Measurements from ENCODE around the gene FAAP24. TPM values are rescaled to one million over a fixed set of nuclear protein-coding genes. Genes with fewer than 3 reads are reported as not detected.
"Not testable (repeated sequence)": the region's sequence is repeated elsewhere in the genome, so short reads cannot be mapped to it uniquely, and the experiment has no call there.

The FAAP24 gene
- total RNA-seq, 4 donors from 2014 or later: 0.48 to 0.55 TPM; not detected in 2

GRCh38 chr19:32997716-32998355, 25.8 kb downstream of the FAAP24 start:
- H3K4me1 ChIP-seq: no peaks in the 10 kb centered on the region
- H3K36me3 ChIP-seq: peaks cover 0 to 5% (median 0%) of the 10 kb centered on the region in 4 donors
- in situ Hi-C loops (cut with MboI; ENCODE audit: low pct_ligation_motif_present in 1 of 4, low pct_unique_long_range_greater_than_20kb in 1 of 4, low sequenced_read_pairs in 3 of 4): loop anchor here in 3 of 4 donors (25.0 kb wide), 2 partner anchors 89 to 114 kb away; partner anchors contain the start of gene GPATCH1 (in 1 of the 3)
- no peak overlapping the region for H3K4me3 ChIP-seq
- WGBS, 2 donors (ENCODE audit: low coverage in 1 of 2): 89% methylated on average over 14 of the region's 14 CpGs; no CpG with 5 or more reads in 1 of the 2 donors
- H3K9me3 ChIP-seq: no peaks in the 10 kb centered on the region
- TF ChIP-seq CTCF (IDR thresholded peaks at IDR 0.05) (no peak), POLR2AphosphoS5 (IDR thresholded peaks at IDR 0.05) (no peak), POLR2A (IDR thresholded peaks at IDR 0.05) (no peak), EP300 (IDR thresholded peaks at IDR 0.05; ENCODE audit: low read depth) (no peak)
- no peaks in the 10 kb centered on the region for H3K27me3 ChIP-seq
- H3K27ac ChIP-seq: no peak overlapping the region
- no peak for DNase-seq
- intact Hi-C loops (cut with DNase I; ENCODE audit: low total_unique reads): no loop called here

DNA sequence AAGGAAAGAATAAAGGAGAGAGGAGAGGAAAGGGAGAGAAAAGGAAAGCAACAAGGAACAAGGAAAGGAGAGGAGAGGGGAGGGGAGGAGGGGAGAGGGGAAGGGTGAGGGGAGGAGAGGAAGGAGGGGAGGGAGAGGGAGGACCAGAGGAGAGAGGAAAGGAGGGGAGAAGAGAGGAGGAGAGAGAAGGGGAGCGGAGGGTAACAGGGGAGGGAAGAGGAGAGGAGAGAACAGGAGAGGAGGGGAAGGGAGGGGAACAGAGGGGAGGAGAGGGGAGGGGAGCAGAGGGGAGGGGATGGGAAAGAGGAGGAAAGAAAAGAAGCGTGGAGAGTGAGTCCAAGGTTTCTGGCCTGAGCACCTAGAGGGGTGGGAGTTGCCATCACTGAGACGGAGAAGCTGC, 26.7 kb downstream of the FAAP24 start:
- DNase-seq: no peak
- H3K27ac ChIP-seq: no peak overlapping the region
- WGBS, 2 donors (ENCODE audit: low coverage in 1 of 2): 86 to 100% methylated on average over 1 to 3 of the region's 3 CpGs
- H3K27me3 ChIP-seq: no peaks in the 10 kb centered on the region
- H3K36me3 ChIP-seq: peaks cover 0 to 5% (median 0%) of the 10 kb centered on the region in 4 donors
- intact Hi-C loops (cut with DNase I; ENCODE audit: low total_unique reads): no loop called here
- no peaks in the 10 kb centered on the region for H3K4me1 ChIP-seq
- H3K4me3 ChIP-seq: no peak overlapping the region
- no peaks in the 10 kb centered on the region for H3K9me3 ChIP-seq
- in situ Hi-C loops (cut with MboI; ENCODE audit: low pct_ligation_motif_present in 1 of 4, low pct_unique_long_range_greater_than_20kb in 1 of 4, low sequenced_read_pairs in 3 of 4): loop anchor here in 3 of 4 donors (25.0 kb wide), 2 partner anchors 89 to 114 kb away; partner anchors contain the start of gene GPATCH1 (in 1 of the 3)
- TF ChIP-seq POLR2A (IDR thresholded peaks at IDR 0.05) (no peak), EP300 (IDR thresholded peaks at IDR 0.05; ENCODE audit: low read depth) (no peak), CTCF (IDR thresholded peaks at IDR 0.05) (no peak), POLR2AphosphoS5 (IDR thresholded peaks at IDR 0.05) (no peak)

GRCh38 chr19:33000510-33000909, 28.5 kb downstream of the FAAP24 start:
- intact Hi-C loops (cut with DNase I; ENCODE audit: low total_unique reads): no loop called here
- TF ChIP-seq POLR2AphosphoS5 (IDR thresholded peaks at IDR 0.05) (no peak), EP300 (IDR thresholded peaks at IDR 0.05; ENCODE audit: low read depth) (no peak), POLR2A (IDR thresholded peaks at IDR 0.05) (no peak), CTCF (IDR thresholded peaks at IDR 0.05) (no peak)
- Histone ChIP-seq H3K9me3 (no peaks in the 10 kb centered on the region), H3K27me3 (no peaks in the 10 kb centered on the region), H3K4me3 (no peak overlapping the region), H3K27ac (no peak overlapping the region), H3K36me3 (peaks cover 0 to 12% (median 0%) of the 10 kb centered on the region in 4 donors), H3K4me1 (no peaks in the 10 kb centered on the region)
- WGBS, 2 donors (ENCODE audit: low coverage in 1 of 2): 76 to 81% methylated on average over 2 to 8 of the region's 8 CpGs
- DNase-seq: no peak
- in situ Hi-C loops (cut with MboI; ENCODE audit: low pct_ligation_motif_present in 1 of 4, low pct_unique_long_range_greater_than_20kb in 1 of 4, low sequenced_read_pairs in 3 of 4): no loop called here

GRCh38 chr19:33000910-33001309, 28.9 kb downstream of the FAAP24 start:
- Histone ChIP-seq H3K4me3 (no peak overlapping the region), H3K36me3 (peaks cover 0 to 12% (median 0%) of the 10 kb centered on the region in 4 donors), H3K4me1 (no peaks in the 10 kb centered on the region), H3K27ac (no peak overlapping the region), H3K27me3 (no peaks in the 10 kb centered on the region), H3K9me3 (no peaks in the 10 kb centered on the region)
- no peak for DNase-seq
- TF ChIP-seq POLR2AphosphoS5 (IDR thresholded peaks at IDR 0.05): no peak
- TF ChIP-seq EP300 (IDR thresholded peaks at IDR 0.05; ENCODE audit: low read depth): no peak
- no peak for TF ChIP-seq POLR2A (IDR thresholded peaks at IDR 0.05)
- WGBS, 2 donors (ENCODE audit: low coverage in 1 of 2): 92 to 95% methylated on average over 4 of the region's 4 CpGs
- in situ Hi-C loops (cut with MboI; ENCODE audit: low pct_ligation_motif_present in 1 of 4, low pct_unique_long_range_greater_than_20kb in 1 of 4, low sequenced_read_pairs in 3 of 4) (no loop called here), intact Hi-C loops (cut with DNase I; ENCODE audit: low total_unique reads) (no loop called here)

- DNase-seq; H3K9me3 ChIP-seq; intact Hi-C loops (cut with DNase I; ENCODE audit: low total_unique reads); H3K4me3 ChIP-seq; H3K27ac ChIP-seq; H3K4me1 ChIP-seq; H3K27me3 ChIP-seq; in situ Hi-C loops (cut with MboI; ENCODE audit: low pct_ligation_motif_present in 1 of 4, low pct_unique_long_range_greater_than_20kb in 1 of 4, low sequenced_read_pairs in 3 of 4): not testable (repeated sequence)
- peaks cover 0 to 12% (median 0%) of the 10 kb centered on the region in 4 donors for H3K36me3 ChIP-seq
- 92% methylated on average over 13 of the region's 15 CpGs; no CpG with 5 or more reads in 1 of the 2 donors for WGBS, 2 donors (ENCODE audit: low coverage in 1 of 2)
Observed at GRCh38 chr19:33002126-33002865, 30.3 kb downstream of the FAAP24 start.

GRCh38 chr19:33003424-33004024, 31.5 kb downstream of the FAAP24 start:
- H3K36me3 ChIP-seq; H3K4me1 ChIP-seq; DNase-seq; H3K27me3 ChIP-seq; H3K27ac ChIP-seq; intact Hi-C loops (cut with DNase I; ENCODE audit: low total_unique reads); H3K9me3 ChIP-seq; H3K4me3 ChIP-seq; in situ Hi-C loops (cut with MboI; ENCODE audit: low pct_ligation_motif_present in 1 of 4, low pct_unique_long_range_greater_than_20kb in 1 of 4, low sequenced_read_pairs in 3 of 4): not testable (repeated sequence)
- WGBS, 2 donors (ENCODE audit: low coverage in 1 of 2): 59 to 64% methylated on average over 6 of the region's 6 CpGs

Data from transverse colon (tissue), 4 donors.